H1 (cell line): ENCODE measurements around the gene LCMT1. TPM values are rescaled to one million over a fixed set of nuclear protein-coding genes. Genes with fewer than 3 reads are reported as not detected.

Source experiments
- CTCF ChIA-PET: fragments of 300-600 bp; sonication (Branson Sonifier 250); formaldehyde crosslinking; loops from one replicate; lab custom pipeline; 2021; ENCODE audit not compliant: partially characterized antibody; lab: Charles Lee
- POLR2A ChIA-PET: fragments of 300-600 bp; sonication (Branson Sonifier 250); formaldehyde crosslinking; loops from one replicate; lab custom pipeline; 2021; ENCODE audit warnings: inconsistent platforms; ENCODE audit not compliant: partially characterized antibody; lab: Charles Lee
- DNase-seq, 2 experiments: peaks; one replicate each; pipeline versions ENCODE4 v3.0.0 to v3.0.0-alpha.2; 2010 to 2022; ENCODE audit warnings: low spot score in 2 of 2, low read depth in 1 of 2, mixed read lengths in 1 of 2
- FAIRE-seq: peaks from 2 replicates; lab custom pipeline; 2011; peaks lifted over from hg19 to GRCh38; lab: Jason Lieb, UNC
- H2AFZ ChIP-seq: 2 replicates; pipeline ENCODE4 v1.8.1; 2012; ENCODE audit warnings: low read length, inconsistent platforms
- H2AK5ac ChIP-seq: 2 replicates; pipeline ENCODE4 v1.6.1; 2013; ENCODE audit warnings: low read depth, low read length
- H2BK120ac ChIP-seq: replicated peaks from 2 replicates; pipeline ENCODE3; 2013; ENCODE audit warnings: low read depth, low read length, inconsistent platforms
- H2BK12ac ChIP-seq: 2 replicates; pipeline ENCODE4 v1.6.1; 2013; ENCODE audit warnings: low read depth, low read length
- H2BK15ac ChIP-seq: 2 replicates; pipeline ENCODE4 v1.6.1; 2013; ENCODE audit warnings: low read length
- H2BK20ac ChIP-seq: 2 replicates; pipeline ENCODE4 v1.6.1; 2013; ENCODE audit warnings: low read length
- H2BK5ac ChIP-seq: 2 replicates; pipeline ENCODE4 v1.6.1; 2013; ENCODE audit warnings: low read depth, low read length
- H3K14ac ChIP-seq: 2 replicates; pipeline ENCODE4 v1.6.1; 2013; ENCODE audit warnings: inconsistent platforms; ENCODE audit not compliant: insufficient read length
- H3K18ac ChIP-seq: 2 replicates; pipeline ENCODE4 v1.6.1; 2013; ENCODE audit warnings: low read length; ENCODE audit errors: extremely low read depth
- H3K23ac ChIP-seq: 2 replicates; pipeline ENCODE4 v1.6.1; 2013; ENCODE audit warnings: inconsistent platforms; ENCODE audit not compliant: insufficient read length
- H3K23me2 ChIP-seq: 2 replicates; pipeline ENCODE4 v1.6.1; 2013; ENCODE audit warnings: low read depth, low read length
- H3K27ac ChIP-seq: 2 replicates; pipeline ENCODE4 v1.6.1; 2011; ENCODE audit warnings: low read depth, low read length, inconsistent platforms
- H3K27me3 ChIP-seq, 4 experiments: replicated peaks in 1 of 4; 1 replicate in 1 of 4; 2 replicates in 3 of 4; pipeline versions ENCODE4 v1.6.1 to v1.8.1; 2011 to 2013; ENCODE audit warnings: low read length in 3 of 4, mild to moderate bottlenecking in 3 of 4, inconsistent platforms in 2 of 4, mixed read lengths in 2 of 4, moderate library complexity in 1 of 4; ENCODE audit not compliant: control insufficient read depth in 3 of 4, insufficient read depth in 3 of 4; ENCODE audit errors: extremely low read depth in 1 of 4
- H3K36me3 ChIP-seq, 4 experiments: 2 replicates each; pipeline versions ENCODE4 v1.6.1 to v1.8.1; 2011 to 2013; ENCODE audit warnings: mild to moderate bottlenecking in 4 of 4, low read length in 3 of 4, moderate library complexity in 2 of 4, control low read depth in 1 of 4, inconsistent platforms in 1 of 4; ENCODE audit not compliant: insufficient read depth in 4 of 4, control insufficient read depth in 2 of 4
- H3K4ac ChIP-seq: replicated peaks from 2 replicates; pipeline ENCODE3; 2013; ENCODE audit warnings: low read length, low read depth, mixed read lengths, inconsistent platforms; ENCODE audit not compliant: insufficient read length
- H3K4me1 ChIP-seq, 4 experiments: replicated peaks in 1 of 4; 1 replicate in 1 of 4; 2 replicates in 3 of 4; pipeline versions ENCODE4 v1.6.1 to v1.8.1; 2011 to 2013; ENCODE audit warnings: low read length in 3 of 4, inconsistent platforms in 2 of 4, mixed read lengths in 1 of 4; ENCODE audit not compliant: insufficient read depth in 4 of 4, control insufficient read depth in 3 of 4
- H3K4me2 ChIP-seq, 2 experiments: 2 replicates each; pipeline versions ENCODE4 v1.6.1 to v1.8.1; 2011 to 2013; ENCODE audit warnings: low read depth in 2 of 2, low read length in 2 of 2, control low read depth in 1 of 2, inconsistent platforms in 1 of 2, mild to moderate bottlenecking in 1 of 2; ENCODE audit not compliant: insufficient read depth in 1 of 2
- H3K4me3 ChIP-seq, 4 experiments: fragments of 200-600, 300-600 bp in 1 of 4; sonication (generic), shearing (Covaris generic), sonication (Bioruptor Twin) in 1 of 4; 2 replicates each; pipeline versions ENCODE4 v1.5.1 to v1.8.1; 2011 to 2016; ENCODE audit warnings: low read length in 4 of 4, low read depth in 3 of 4, control low read depth in 2 of 4, inconsistent platforms in 2 of 4, mild to moderate bottlenecking in 2 of 4, mixed read lengths in 1 of 4, moderate library complexity in 1 of 4; ENCODE audit not compliant: insufficient read depth in 2 of 4; ENCODE audit errors: extremely low read depth in 1 of 4
- H3K56ac ChIP-seq: replicated peaks from 2 replicates; pipeline ENCODE3; 2013; ENCODE audit warnings: low read depth, mild to moderate bottlenecking, mixed read lengths, low read length, inconsistent platforms; ENCODE audit not compliant: insufficient read length
- H3K79me1 ChIP-seq: 2 replicates; pipeline ENCODE4 v1.6.1; 2013; ENCODE audit warnings: low read depth, low read length, control low read depth
- H3K79me2 ChIP-seq, 2 experiments: 2 replicates each; pipeline versions ENCODE4 v1.6.1 to v1.8.1; 2012 to 2013; ENCODE audit warnings: low read length in 2 of 2, mild to moderate bottlenecking in 2 of 2, inconsistent platforms in 1 of 2; ENCODE audit not compliant: insufficient read depth in 2 of 2, control insufficient read depth in 1 of 2
- H3K9ac ChIP-seq, 4 experiments: replicated peaks in 1 of 4; 1 replicate in 1 of 4; 2 replicates in 3 of 4; pipeline versions ENCODE4 v1.6.1 to v1.8.1; 2011 to 2013; ENCODE audit warnings: low read depth in 3 of 4, low read length in 3 of 4, control low read depth in 2 of 4, mild to moderate bottlenecking in 2 of 4, moderate library complexity in 2 of 4, inconsistent platforms in 1 of 4; ENCODE audit errors: extremely low read depth in 1 of 4
- H3K9me3 ChIP-seq, 2 experiments: 2 replicates each; pipeline versions ENCODE4 v1.6.1 to v1.8.1; 2012 to 2013; ENCODE audit warnings: mild to moderate bottlenecking in 2 of 2, moderate library complexity in 2 of 2, control low read depth in 1 of 2, inconsistent platforms in 1 of 2, low read depth in 1 of 2, low read length in 1 of 2, mixed read lengths in 1 of 2; ENCODE audit not compliant: insufficient read depth in 2 of 2
- H4K20me1 ChIP-seq, 2 experiments: replicated peaks in 1 of 2; 2 replicates each; pipeline versions ENCODE3 to v1.8.1; 2011 to 2013; ENCODE audit warnings: inconsistent platforms in 2 of 2, low read length in 2 of 2, mild to moderate bottlenecking in 1 of 2; ENCODE audit not compliant: insufficient read depth in 2 of 2, control insufficient read depth in 1 of 2
- H4K5ac ChIP-seq: 2 replicates; pipeline ENCODE4 v1.6.1; 2013; ENCODE audit warnings: low read length, low read depth, mixed read lengths, inconsistent platforms; ENCODE audit not compliant: insufficient read length
- H4K8ac ChIP-seq: 2 replicates; pipeline ENCODE4 v1.8.0; 2013; ENCODE audit warnings: mild to moderate bottlenecking, moderate library complexity, low read length, inconsistent platforms; ENCODE audit not compliant: insufficient read depth; ENCODE audit errors: extremely low read depth
- H4K91ac ChIP-seq: replicated peaks from 2 replicates; pipeline ENCODE3; 2013; ENCODE audit warnings: low read length, mixed read lengths, inconsistent platforms; ENCODE audit not compliant: insufficient read length
- EP300 ChIP-seq, 2 experiments: IDR thresholded peaks; 1 replicate in 1 of 2; 2 replicates in 1 of 2; pipeline ENCODE4 v1.6.1; 2011 to 2012; ENCODE audit warnings: low read depth in 2 of 2, low read length in 2 of 2, mild to moderate bottlenecking in 2 of 2, borderline replicate concordance in 1 of 2, inconsistent platforms in 1 of 2, moderate library complexity in 1 of 2
- HDAC6 ChIP-seq: IDR thresholded peaks from one replicate; pipeline ENCODE4 v1.7.1; 2012; ENCODE audit warnings: low read depth, mild to moderate bottlenecking, inconsistent platforms, low read length, moderate library complexity
- KDM4A ChIP-seq: IDR thresholded peaks from one replicate; pipeline ENCODE4 v1.7.1; 2012; ENCODE audit warnings: low read depth, mild to moderate bottlenecking, moderate library complexity, low read length, inconsistent platforms; ENCODE audit not compliant: severe bottlenecking
- RBBP5 ChIP-seq: IDR thresholded peaks from 2 replicates; pipeline ENCODE4 v1.7.1; 2012; ENCODE audit warnings: low read depth, mild to moderate bottlenecking, inconsistent platforms, low read length, moderate library complexity, borderline replicate concordance
- RNF2 ChIP-seq: fragments of 200-900, 300-1000 bp; sonication (generic); IDR thresholded peaks from 2 replicates; pipeline ENCODE4 v1.7.1; 2016; ENCODE audit warnings: borderline replicate concordance, low read depth, mild to moderate bottlenecking, antibody characterized with exemption, low read length; ENCODE audit not compliant: poor library complexity, severe bottlenecking; ENCODE audit errors: missing control alignments
- WGBS, 2 experiments: shearing (Covaris generic) in 1 of 2; methylation state at CpG; one replicate each; pipeline versions ENCODE4 v1.1.6 to v1.1.7; 2013 to 2015; ENCODE audit warnings: low lambda C conversion rate in 2 of 2, mixed read lengths in 2 of 2, inconsistent platforms in 1 of 2, low coverage in 1 of 2, missing lambda C conversion rate in 1 of 2; ENCODE audit not compliant: insufficient replicate concordance in 2 of 2, insufficient coverage in 1 of 2, insufficient read length in 1 of 2; ENCODE audit errors: extremely low coverage in 1 of 2, missing lambda C conversion rate in 1 of 2; 5-methylcytosine and 5-hydroxymethylcytosine counted together
- polyA plus RNA-seq, 7 experiments: library from polyadenylated mRNA; depleted of rRNA in 3 of 7; stranded (reverse) in 5 of 7; unstranded in 2 of 7; fragments of >200 nt in 5 of 7; fragments of 200-250 nt in 2 of 7; gene quantifications; 1 replicate in 5 of 7; 2 replicates in 1 of 7; 4 replicates in 1 of 7; pipeline versions ENCODE4 v1.2.1 to v1.2.3, GENCODE V29; 2011 to 2013; ENCODE audit warnings: missing spikeins in 2 of 7, mixed read lengths in 2 of 7
- total RNA-seq: library from RNA; stranded (reverse); fragmentation: NEBNext Ultra II Directional; extraction: Animal tissue kit (Norgen Biotek cat#: 25700); gene quantifications from 2 replicates; pipeline ENCODE4 v1.2.1, GENCODE V29; 2021

The LCMT1 gene
- total and polyA plus RNA-seq, 2 of the 8 experiments (the other 6 are each of a cell fraction or from before 2014, with no cell fraction given), result 61.0 to 80.8 TPM

- Histone ChIP-seq H3K4me1 (no peaks in the 10 kb centered on the region), H3K4ac (no peak overlapping the region), H3K9ac (no peak overlapping the region), H3K4me3 (no peak overlapping the region), H3K79me2 (no peaks in the 10 kb centered on the region), H3K18ac (no peak overlapping the region), H4K91ac (no peak overlapping the region), H4K20me1 (no peaks in the 10 kb centered on the region), H2BK15ac (no peak overlapping the region), H4K8ac (no peak overlapping the region), H3K23ac (no peak overlapping the region), H3K4me2 (no peak overlapping the region), H3K27ac (no peak overlapping the region), H3K14ac (no peak overlapping the region), H2BK12ac (no peak overlapping the region), H3K9me3 (no peaks in the 10 kb centered on the region), H3K27me3 (no peaks in the 10 kb centered on the region), H2AFZ (no peak overlapping the region), H2BK5ac (no peak overlapping the region), H2BK120ac (no peak overlapping the region), H3K79me1 (no peaks in the 10 kb centered on the region), H2BK20ac (no peak overlapping the region), H3K36me3 (no peaks in the 10 kb centered on the region), H4K5ac (no peak overlapping the region), H3K56ac (no peak overlapping the region), H3K23me2 (no peaks in the 10 kb centered on the region), H2AK5ac (no peak overlapping the region)
- no peak for DNase-seq
- no peak for TF ChIP-seq HDAC6
- TF ChIP-seq RBBP5, result no peak
- no peak for TF ChIP-seq RNF2
- TF ChIP-seq KDM4A, result no peak
- no peak for TF ChIP-seq EP300 (IDR thresholded peaks at IDR 0.05; ENCODE audit: borderline replicate concordance in 1 of 2, low read depth in 2 of 2, low read length in 2 of 2)
- FAIRE-seq, result no peak
- ChIA-PET POLR2A (interaction anchor here (0.5 kb wide), 1 partner anchor 110 kb away, joined by 4 read pairs; no protein-coding TSS in a partner anchor), CTCF (interaction anchor here (1.2 kb wide), 1 partner anchor 188 kb away, joined by 3 read pairs; no protein-coding TSS in a partner anchor)
- WGBS, 2 experiments, result 80% methylated on average over 7 of the region's 8 CpGs; no CpG with 5 or more reads in 1 of the 2 experiments
Measured at GRCh38 chr16:25094596-25094995, 16.9 kb upstream of the LCMT1 start.
